Measurements from ENCODE around the gene MTPN.

DNA sequence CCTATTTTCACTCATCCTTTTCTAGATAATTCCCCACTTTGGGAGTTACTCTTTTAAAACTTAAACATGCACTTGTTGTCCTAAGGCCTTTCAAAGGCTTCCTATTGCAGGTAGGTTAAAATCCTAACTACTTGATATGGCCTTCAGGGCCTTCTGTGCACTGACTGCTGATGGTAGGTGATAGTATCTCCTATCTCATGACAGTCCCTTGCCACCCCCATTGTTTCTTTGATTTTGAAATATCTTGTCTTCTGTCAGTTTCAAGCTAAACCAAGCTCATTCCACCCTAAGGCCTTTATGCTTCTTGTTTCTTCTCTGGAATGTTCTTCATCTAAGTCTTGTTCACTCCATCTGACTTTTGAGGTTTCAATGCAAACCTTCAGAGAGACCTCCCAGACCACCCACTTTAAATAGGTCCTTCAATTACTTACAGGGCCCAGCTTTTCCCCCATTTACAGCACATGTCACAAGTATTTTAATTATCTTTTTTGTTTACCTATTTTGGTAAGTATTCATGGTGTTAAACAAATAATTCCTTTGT, 2.4 kb upstream of the MTPN start:
- TF ChIP-seq, protein P1, sequence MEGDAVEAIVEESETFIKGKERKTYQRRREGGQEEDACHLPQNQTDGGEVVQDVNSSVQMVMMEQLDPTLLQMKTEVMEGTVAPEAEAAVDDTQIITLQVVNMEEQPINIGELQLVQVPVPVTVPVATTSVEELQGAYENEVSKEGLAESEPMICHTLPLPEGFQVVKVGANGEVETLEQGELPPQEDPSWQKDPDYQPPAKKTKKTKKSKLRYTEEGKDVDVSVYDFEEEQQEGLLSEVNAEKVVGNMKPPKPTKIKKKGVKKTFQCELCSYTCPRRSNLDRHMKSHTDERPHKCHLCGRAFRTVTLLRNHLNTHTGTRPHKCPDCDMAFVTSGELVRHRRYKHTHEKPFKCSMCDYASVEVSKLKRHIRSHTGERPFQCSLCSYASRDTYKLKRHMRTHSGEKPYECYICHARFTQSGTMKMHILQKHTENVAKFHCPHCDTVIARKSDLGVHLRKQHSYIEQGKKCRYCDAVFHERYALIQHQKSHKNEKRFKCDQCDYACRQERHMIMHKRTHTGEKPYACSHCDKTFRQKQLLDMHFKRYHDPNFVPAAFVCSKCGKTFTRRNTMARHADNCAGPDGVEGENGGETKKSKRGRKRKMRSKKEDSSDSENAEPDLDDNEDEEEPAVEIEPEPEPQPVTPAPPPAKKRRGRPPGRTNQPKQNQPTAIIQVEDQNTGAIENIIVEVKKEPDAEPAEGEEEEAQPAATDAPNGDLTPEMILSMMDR (IDR thresholded peaks at IDR 0.05) = no peak
- TF ChIP-seq POLR2A (IDR thresholded peaks at IDR 0.05) (no peak), EP300 (IDR thresholded peaks at IDR 0.05) (no peak)
